HepG2 (cell line): ENCODE data around the gene DNAJC5. TPM values are rescaled to one million over a fixed set of nuclear protein-coding genes. Genes with fewer than 3 reads are reported as not detected.

Experiments used
- AHDC1 ChIP-seq: sonication (generic); formaldehyde crosslinking; IDR thresholded peaks from 2 replicates; pipeline ENCODE4 v1.5.1; 2020; ENCODE audit warnings: mild to moderate bottlenecking, missing genetic modification reagents, borderline replicate concordance
- AKAP8 ChIP-seq: sonication (generic); formaldehyde crosslinking; IDR thresholded peaks from 2 replicates; pipeline ENCODE4 v1.5.1; 2020; ENCODE audit warnings: mild to moderate bottlenecking, missing genetic modification reagents
- ATM ChIP-seq: fragments of 450-650 bp; IDR thresholded peaks from 2 replicates; pipeline ENCODE4 v1.7.1; 2017; ENCODE audit warnings: mild to moderate bottlenecking, borderline replicate concordance
- FOXJ3 ChIP-seq: sonication (generic); formaldehyde crosslinking; IDR thresholded peaks from 2 replicates; pipeline ENCODE4 v1.4.0; 2020; ENCODE audit warnings: missing genetic modification reagents, mild to moderate bottlenecking, borderline replicate concordance
- GATAD1 ChIP-seq: IDR thresholded peaks from 2 replicates; pipeline ENCODE4 v1.6.1; 2016; ENCODE audit warnings: missing genetic modification reagents, missing compliant biosample characterization
- HOXA3 ChIP-seq: sonication (generic); formaldehyde crosslinking; IDR thresholded peaks from 2 replicates; pipeline ENCODE4 v1.5.0; 2020; ENCODE audit warnings: missing genetic modification reagents
- KLF13 ChIP-seq: sonication (generic); formaldehyde crosslinking; IDR thresholded peaks from 2 replicates; pipeline ENCODE4 v1.4.0; 2020; ENCODE audit warnings: mild to moderate bottlenecking, missing genetic modification reagents
- MAF1 ChIP-seq: sonication (generic); formaldehyde crosslinking; IDR thresholded peaks from 2 replicates; pipeline ENCODE4 v1.5.0; 2020; ENCODE audit warnings: missing genetic modification reagents, borderline replicate concordance
- NBN ChIP-seq: fragments of 450-650 bp; conservative IDR thresholded peaks from 2 replicates; pipeline ENCODE4 v1.6.1; 2017
- NFKB2 ChIP-seq: sonication (generic); formaldehyde crosslinking; IDR thresholded peaks from 2 replicates; pipeline ENCODE4 v1.4.0; 2020; ENCODE audit warnings: missing genetic modification reagents, borderline replicate concordance
- NFYB ChIP-seq: sonication (generic); formaldehyde crosslinking; IDR thresholded peaks from 2 replicates; pipeline ENCODE4 v1.4.0; 2020; ENCODE audit warnings: missing genetic modification reagents
- RARG ChIP-seq: sonication (generic); formaldehyde crosslinking; IDR thresholded peaks from 2 replicates; pipeline ENCODE4 v1.4.0; 2020; ENCODE audit warnings: low read depth, mild to moderate bottlenecking, missing genetic modification reagents
- SIX1 ChIP-seq: sonication (generic); formaldehyde crosslinking; IDR thresholded peaks from 2 replicates; pipeline ENCODE4 v1.4.0; 2020; ENCODE audit warnings: missing genetic modification reagents, borderline replicate concordance
- ZNF432 ChIP-seq: sonication (generic); formaldehyde crosslinking; IDR thresholded peaks from 2 replicates; pipeline ENCODE4 v1.5.0; 2020; ENCODE audit warnings: missing genetic modification reagents, mild to moderate bottlenecking, borderline replicate concordance
- ZNF441 ChIP-seq: sonication (generic); formaldehyde crosslinking; IDR thresholded peaks from 2 replicates; pipeline ENCODE4 v1.7.0; 2021; ENCODE audit warnings: missing genetic modification reagents, borderline replicate concordance
- ZNF460 ChIP-seq: sonication (generic); formaldehyde crosslinking; IDR thresholded peaks from 2 replicates; pipeline ENCODE4 v1.5.1; 2020; ENCODE audit warnings: missing genetic modification reagents, mild to moderate bottlenecking, borderline replicate concordance
- ZNF562 ChIP-seq: sonication (generic); formaldehyde crosslinking; IDR thresholded peaks from 2 replicates; pipeline ENCODE4 v1.8.0; 2022; ENCODE audit warnings: missing genetic modification reagents, borderline replicate concordance
- ZNF672 ChIP-seq: sonication (generic); formaldehyde crosslinking; IDR thresholded peaks from 2 replicates; pipeline ENCODE4 v1.8.1; 2022; ENCODE audit warnings: missing genetic modification reagents
- ZNF674 ChIP-seq: sonication (generic); formaldehyde crosslinking; IDR thresholded peaks from 2 replicates; pipeline ENCODE4 v1.5.0; 2020; ENCODE audit warnings: low read depth, mild to moderate bottlenecking, missing genetic modification reagents
- ZNF691 ChIP-seq: sonication (generic); formaldehyde crosslinking; IDR thresholded peaks from 2 replicates; pipeline ENCODE4 v1.4.0; 2020; ENCODE audit warnings: missing genetic modification reagents, low read depth, mild to moderate bottlenecking, borderline replicate concordance
- polyA plus RNA-seq, 8 experiments: library from polyadenylated mRNA; depleted of rRNA in 3 of 8; stranded (reverse) in 7 of 8; unstranded in 1 of 8; fragments of >200 nt; fragmentation: Illumina TruSeq in 4 of 8; extraction: Trizol in 4 of 8; gene quantifications; 2 replicates each; pipeline versions ENCODE4 v1.2.1 to v1.2.3, GENCODE V29; 2011 to 2016; ENCODE audit warnings: low read depth in 4 of 8, missing spikeins in 1 of 8, mixed read lengths in 1 of 8; ENCODE audit not compliant: insufficient read depth in 1 of 8
- total RNA-seq, 5 experiments: library from RNA; depleted of rRNA; stranded (reverse); fragments of >200 nt; fragmentation: Illumina TruSeq; extraction: Trizol; gene quantifications; 2 replicates each; pipeline ENCODE4 v1.2.3, GENCODE V29; 2016; ENCODE audit warnings: low read depth in 1 of 5
- TF ChIP-seq, protein P1 (sequence below): sonication (generic); formaldehyde crosslinking; IDR thresholded peaks from 2 replicates; pipeline ENCODE4 v1.4.0; 2020; ENCODE audit warnings: missing genetic modification reagents

Gene DNAJC5
- total and polyA plus RNA-seq, 2 of the 13 experiments (the other 11 are each of a cell fraction or from before 2014, with no cell fraction given): 42.8 to 64.5 TPM

DNA sequence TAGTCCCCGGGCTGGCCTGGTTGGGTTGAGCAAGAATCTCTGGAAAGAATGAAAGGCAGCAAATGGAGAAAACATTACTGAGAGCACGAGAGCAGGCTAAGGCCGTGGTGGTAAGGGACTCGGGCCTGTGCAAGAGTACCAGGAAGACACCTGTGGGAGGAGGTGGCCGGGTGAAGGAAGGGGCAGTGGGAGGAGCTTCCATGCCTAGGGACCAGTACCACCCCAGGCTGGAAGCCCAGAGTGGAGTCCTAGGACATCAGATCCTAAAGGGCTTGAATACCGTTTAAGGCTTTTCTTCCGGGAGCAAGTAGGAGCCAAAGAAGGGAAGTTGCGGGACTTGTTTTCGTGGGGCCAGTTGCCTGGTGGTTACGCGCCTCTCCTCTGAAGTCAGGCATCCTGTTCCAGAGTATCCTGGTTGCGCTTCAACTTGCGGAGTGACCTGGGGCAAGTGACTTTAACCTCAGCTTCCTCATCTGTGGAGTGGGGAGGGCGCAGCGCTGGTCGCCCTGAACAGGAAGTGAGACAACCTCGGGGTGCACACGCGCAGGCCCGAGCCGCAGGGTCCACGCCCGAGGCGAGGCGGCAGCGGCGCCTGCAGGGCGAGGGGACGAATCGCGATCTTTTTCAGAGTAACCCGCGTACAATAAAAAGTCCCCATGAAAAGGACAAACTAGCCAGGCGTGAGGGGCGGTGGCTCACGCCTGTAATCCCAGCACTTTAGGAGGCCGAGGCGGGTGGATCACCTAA is 31.0 kb upstream of the DNAJC5 start (continued):
- TF ChIP-seq AHDC1 (CRISPR knock-in tag): peak; percentile 51; the same call in 1 of the 2 replicates
- TF ChIP-seq NFKB2 (CRISPR knock-in tag): no peak; the same call in 1 of the 2 replicates
- peak; percentile 76; the same call in 1 of the 2 replicates for TF ChIP-seq ZNF460 (CRISPR knock-in tag)
- peak; percentile 85; the same call in 1 of the 2 replicates for TF ChIP-seq ZNF674 (CRISPR knock-in tag)
- TF ChIP-seq ZNF432 (CRISPR knock-in tag): no peak
- TF ChIP-seq AKAP8 (CRISPR knock-in tag): no peak; the same call in 1 of the 2 replicates
- no peak for TF ChIP-seq KLF13 (CRISPR knock-in tag)
- no peak for TF ChIP-seq NBN
- no peak; the same call in 1 of the 2 replicates for TF ChIP-seq NFYB
- TF ChIP-seq HOXA3: peak; percentile 91
- no peak for TF ChIP-seq ZNF672 (CRISPR knock-in tag)
- peak; percentile 90 for TF ChIP-seq ZNF691 (CRISPR knock-in tag)
- TF ChIP-seq MAF1: peak; percentile 22
- peak; percentile 93 for TF ChIP-seq GATAD1
- TF ChIP-seq, protein P1, sequence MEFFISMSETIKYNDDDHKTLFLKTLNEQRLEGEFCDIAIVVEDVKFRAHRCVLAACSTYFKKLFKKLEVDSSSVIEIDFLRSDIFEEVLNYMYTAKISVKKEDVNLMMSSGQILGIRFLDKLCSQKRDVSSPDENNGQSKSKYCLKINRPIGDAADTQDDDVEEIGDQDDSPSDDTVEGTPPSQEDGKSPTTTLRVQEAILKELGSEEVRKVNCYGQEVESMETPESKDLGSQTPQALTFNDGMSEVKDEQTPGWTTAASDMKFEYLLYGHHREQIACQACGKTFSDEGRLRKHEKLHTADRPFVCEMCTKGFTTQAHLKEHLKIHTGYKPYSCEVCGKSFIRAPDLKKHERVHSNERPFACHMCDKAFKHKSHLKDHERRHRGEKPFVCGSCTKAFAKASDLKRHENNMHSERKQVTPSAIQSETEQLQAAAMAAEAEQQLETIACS (CRISPR knock-in tag): peak; percentile 78
- no peak for TF ChIP-seq SIX1
- TF ChIP-seq RARG (CRISPR knock-in tag): 0 out of 2 replicates have a peak, but pooled peaks have one; percentile 62
- no peak for TF ChIP-seq ATM
- no peak for TF ChIP-seq ZNF441 (CRISPR knock-in tag)
- no peak for TF ChIP-seq ZNF562 (CRISPR knock-in tag)
- TF ChIP-seq FOXJ3 (CRISPR knock-in tag): no peak
